Ovary (tissue), 9 donors: ENCODE data around the gene ELL2. TPM values are rescaled to one million over a fixed set of nuclear protein-coding genes. Genes with fewer than 3 reads are reported as not detected.

Source experiments
- DNase-seq, 5 donors: peaks; one replicate each; pipeline ENCODE4 v3.0.0-alpha.2; 2019 to 2020
- H3K27ac ChIP-seq, 2 donors: fragments of 200-600 bp; one replicate each; pipeline versions ENCODE4 v1.5.1 to v1.8.0; 2019 to 2022
- H3K27me3 ChIP-seq: fragments of 200-600 bp; one replicate; pipeline ENCODE4 v1.8.0; 2022
- H3K36me3 ChIP-seq: fragments of 200-600 bp; sonication (generic); one replicate; pipeline ENCODE4 v1.5.1; 2019
- H3K4me1 ChIP-seq: one replicate; pipeline ENCODE4 v1.8.1; 2013; ENCODE audit warnings: mild to moderate bottlenecking, moderate library complexity; ENCODE audit not compliant: insufficient read depth
- H3K4me3 ChIP-seq: fragments of 200-600 bp; sonication (generic); one replicate; pipeline ENCODE4 v1.5.1; 2017
- H3K9me3 ChIP-seq, 2 donors: fragments of 200-600 bp in 1 of 2; sonication (generic) in 1 of 2; one replicate each; pipeline versions ENCODE4 v1.5.1 to v1.8.1; 2013 to 2019; ENCODE audit warnings: mild to moderate bottlenecking in 1 of 2, moderate library complexity in 1 of 2
- EP300 ChIP-seq: sonication (generic); formaldehyde crosslinking; IDR thresholded peaks from one replicate; pipeline ENCODE4 v1.6.1; 2017; ENCODE audit warnings: antibody characterized with exemption
- POLR2A ChIP-seq: fragments of 450-650 bp; IDR thresholded peaks from one replicate; pipeline ENCODE4 v1.6.1; 2017; ENCODE audit warnings: antibody characterized with exemption, mild to moderate bottlenecking, moderate library complexity
- WGBS, 3 donors: extraction: QIAGEN DNeasy Blood & Tissue Kit in 1 of 3; methylation state at CpG; one replicate each; pipeline versions ENCODE4 v1.1.5 to v1.1.7; 2013 to 2017; 5-methylcytosine and 5-hydroxymethylcytosine counted together
- intact Hi-C, 4 donors: fragments of 100-400 bp; cut with DNase I; formaldehyde crosslinking; loops; one replicate each; pipeline versions ENCODE4 v1.11.0 to v1.15.1; 2022 to 2023
- polyA plus RNA-seq, 2 donors: library from polyadenylated mRNA; stranded (reverse); fragments of 200-250 nt in 1 of 2; fragments of 350-450 nt in 1 of 2; fragmentation: Illumina TruSeq in 1 of 2; extraction: RNeasy Lipid Tissue Mini Kit (QIAGEN cat#74804) in 1 of 2; gene quantifications; one replicate each; pipeline ENCODE4 v1.2.3, GENCODE V29; 2013 to 2014
- total RNA-seq, 7 donors: library from RNA; depleted of rRNA in 2 of 7; stranded (reverse); fragments of >200 nt in 2 of 7; fragmentation: NEBNext Ultra II Directional in 3 of 7; extraction: Animal tissue kit (Norgen Biotek cat#: 25700) in 3 of 7; gene quantifications; one replicate each; pipeline versions ENCODE4 v1.1.0 to v1.2.4, GENCODE V29; 2016 to 2023
- TF ChIP-seq, protein P1 (sequence below), 3 donors: fragments of 450-650 bp in 2 of 3; fragments of 200-600 bp in 1 of 3; IDR thresholded peaks; one replicate each; pipeline versions ENCODE4 v1.5.1 to v1.8.0; 2016 to 2022; ENCODE audit warnings: antibody characterized with exemption in 3 of 3, mild to moderate bottlenecking in 1 of 3
- donor health status: DM: no; HTN: no; CAD: no; lungs with moderate emphysema.
- donor health status: DM: no; HTN: no; CAD: no.
- donor health status: Bipolar disorder and iron deficiency.
- donor health status: DM: yes; HTN: yes; CAD: no.
- donor health status: DM: no; HTN: no; CAD: no.
- donor health status: DM: yes; HTN: yes; CAD: no.

Gene ELL2
- total and polyA plus RNA-seq, 9 donors: 7.2 to 73.2 (median 25.1) TPM

GRCh38 chr5:95985249-95985648 lies 23.6 kb upstream of the ELL2 start:
- Histone ChIP-seq H3K36me3 (no peaks in the 10 kb centered on the region), H3K9me3 (no peaks in the 10 kb centered on the region), H3K27me3 (no peaks in the 10 kb centered on the region), H3K4me1 (no peaks in the 10 kb centered on the region), H3K4me3 (no peak overlapping the region), H3K27ac (no peak overlapping the region)
- no peak for TF ChIP-seq POLR2A
- TF ChIP-seq, protein P1, sequence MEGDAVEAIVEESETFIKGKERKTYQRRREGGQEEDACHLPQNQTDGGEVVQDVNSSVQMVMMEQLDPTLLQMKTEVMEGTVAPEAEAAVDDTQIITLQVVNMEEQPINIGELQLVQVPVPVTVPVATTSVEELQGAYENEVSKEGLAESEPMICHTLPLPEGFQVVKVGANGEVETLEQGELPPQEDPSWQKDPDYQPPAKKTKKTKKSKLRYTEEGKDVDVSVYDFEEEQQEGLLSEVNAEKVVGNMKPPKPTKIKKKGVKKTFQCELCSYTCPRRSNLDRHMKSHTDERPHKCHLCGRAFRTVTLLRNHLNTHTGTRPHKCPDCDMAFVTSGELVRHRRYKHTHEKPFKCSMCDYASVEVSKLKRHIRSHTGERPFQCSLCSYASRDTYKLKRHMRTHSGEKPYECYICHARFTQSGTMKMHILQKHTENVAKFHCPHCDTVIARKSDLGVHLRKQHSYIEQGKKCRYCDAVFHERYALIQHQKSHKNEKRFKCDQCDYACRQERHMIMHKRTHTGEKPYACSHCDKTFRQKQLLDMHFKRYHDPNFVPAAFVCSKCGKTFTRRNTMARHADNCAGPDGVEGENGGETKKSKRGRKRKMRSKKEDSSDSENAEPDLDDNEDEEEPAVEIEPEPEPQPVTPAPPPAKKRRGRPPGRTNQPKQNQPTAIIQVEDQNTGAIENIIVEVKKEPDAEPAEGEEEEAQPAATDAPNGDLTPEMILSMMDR (IDR thresholded peaks at IDR 0.05): no peak
- TF ChIP-seq EP300: no peak
- intact Hi-C loops: no loop called here
- DNase-seq: no peak
- WGBS, 3 donors: 63 to 79% (median 77%) methylated on average over 1 of the region's 1 CpG

- Histone ChIP-seq H3K36me3 (no peaks in the 10 kb centered on the region), H3K4me3 (no peak overlapping the region), H3K4me1 (no peaks in the 10 kb centered on the region), H3K27me3 (no peaks in the 10 kb centered on the region), H3K27ac (no peak overlapping the region), H3K9me3 (no peaks in the 10 kb centered on the region)
- TF ChIP-seq EP300 (no peak), POLR2A (no peak)
- TF ChIP-seq, protein P1 (IDR thresholded peaks at IDR 0.05): no peak
- 87 to 95% (median 93%) methylated on average over 2 of the region's 2 CpGs for WGBS, 3 donors
- no peak for DNase-seq
- intact Hi-C loops: no loop called here
Observed at GRCh38 chr5:95984287-95984938, 22.8 kb upstream of the ELL2 start.

GRCh38 chr5:95983509-95983908 lies 21.9 kb upstream of the ELL2 start:
- no peaks in the 10 kb centered on the region for H3K9me3 ChIP-seq
- intact Hi-C loops: no loop called here
- TF ChIP-seq POLR2A (no peak), EP300 (no peak)
- TF ChIP-seq, protein P1 (IDR thresholded peaks at IDR 0.05): no peak
- no peak overlapping the region for H3K27ac ChIP-seq
- no peaks in the 10 kb centered on the region for H3K27me3 ChIP-seq
- 95 to 98% (median 98%) methylated on average over 2 of the region's 2 CpGs for WGBS, 3 donors
- H3K36me3 ChIP-seq: no peaks in the 10 kb centered on the region
- no peaks in the 10 kb centered on the region for H3K4me1 ChIP-seq
- H3K4me3 ChIP-seq: no peak overlapping the region
- DNase-seq: no peak

DNA sequence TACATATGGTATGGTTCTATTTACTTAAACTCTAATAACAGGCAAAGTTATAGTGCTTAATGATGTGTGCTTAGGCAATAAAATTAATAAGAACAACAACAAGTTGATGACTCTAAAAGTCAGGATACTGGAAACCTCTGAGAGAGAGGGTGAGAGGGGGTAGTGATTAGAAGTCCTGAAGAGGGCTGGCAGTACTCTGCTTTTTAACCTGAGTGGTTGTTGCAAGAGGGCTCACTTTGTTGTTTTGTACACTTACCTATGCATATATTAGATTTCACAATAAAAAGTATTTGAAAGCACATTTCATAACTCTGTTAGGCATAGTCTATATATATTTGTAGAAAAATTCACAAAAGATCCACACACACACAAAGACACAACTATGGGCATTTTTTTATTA lies 21.4 kb upstream of the ELL2 start:
- Histone ChIP-seq H3K27me3 (no peaks in the 10 kb centered on the region), H3K4me1 (no peaks in the 10 kb centered on the region), H3K4me3 (no peak overlapping the region), H3K9me3 (no peaks in the 10 kb centered on the region), H3K36me3 (no peaks in the 10 kb centered on the region), H3K27ac (no peak overlapping the region)
- TF ChIP-seq POLR2A (no peak), EP300 (no peak)
- TF ChIP-seq, protein P1 (IDR thresholded peaks at IDR 0.05): no peak
- DNase-seq: no peak
- intact Hi-C loops: no loop called here
